GM20431 (cell line): Measurements from ENCODE around the gene HINFP.
"Not testable (repeated sequence)": the region's sequence is repeated elsewhere in the genome, so short reads cannot be mapped to it uniquely, and the experiment has no call there.

Experiments
- in situ Hi-C: fragments of 300-500 bp; cut with MseI, MboI; formaldehyde crosslinking; loops from one replicate; pipeline ENCODE4 v1.15.0; 2020; ENCODE audit warnings: low sequenced_read_pairs; ENCODE audit not compliant: unreplicated experiment

The HINFP gene

DNA sequence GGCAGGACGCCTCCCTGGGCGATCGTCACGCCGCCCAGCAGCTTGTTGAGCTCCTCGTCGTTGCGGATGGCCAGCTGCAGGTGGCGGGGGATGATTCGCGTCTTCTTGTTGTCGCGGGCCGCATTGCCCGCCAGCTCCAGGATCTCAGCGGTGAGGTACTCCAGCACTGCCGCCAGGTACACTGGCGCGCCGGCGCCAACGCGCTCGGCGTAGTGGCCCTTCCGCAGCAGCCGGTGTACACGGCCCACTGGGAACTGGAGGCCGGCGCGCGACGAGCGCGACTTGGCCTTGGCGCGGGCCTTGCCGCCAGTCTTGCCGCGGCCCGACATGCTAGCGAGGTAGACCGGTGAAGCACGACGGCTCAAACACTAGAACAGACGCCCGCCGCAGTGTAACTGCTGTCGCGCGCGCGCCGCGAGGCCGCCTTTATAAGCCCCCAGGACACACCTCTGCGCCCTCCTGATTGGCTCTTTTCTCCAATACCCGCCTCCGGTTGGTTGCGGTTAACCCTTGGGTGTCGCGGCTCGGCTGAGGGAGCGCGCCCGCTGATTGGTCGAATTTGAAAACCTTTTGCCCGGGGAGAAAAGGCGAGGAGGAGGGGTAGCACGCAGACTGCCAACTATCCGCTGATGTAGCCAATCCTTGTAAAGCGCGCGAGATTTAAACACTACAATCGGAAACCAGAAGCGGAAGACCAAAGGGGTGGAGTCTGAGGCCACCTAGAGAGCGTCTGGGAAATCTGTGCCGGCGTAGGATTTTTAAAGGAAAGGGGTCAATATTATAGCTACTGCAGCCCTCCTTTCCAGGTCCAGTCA, 26.1 kb upstream of the HINFP start:
- in situ Hi-C loops, result no loop called here

DNA sequence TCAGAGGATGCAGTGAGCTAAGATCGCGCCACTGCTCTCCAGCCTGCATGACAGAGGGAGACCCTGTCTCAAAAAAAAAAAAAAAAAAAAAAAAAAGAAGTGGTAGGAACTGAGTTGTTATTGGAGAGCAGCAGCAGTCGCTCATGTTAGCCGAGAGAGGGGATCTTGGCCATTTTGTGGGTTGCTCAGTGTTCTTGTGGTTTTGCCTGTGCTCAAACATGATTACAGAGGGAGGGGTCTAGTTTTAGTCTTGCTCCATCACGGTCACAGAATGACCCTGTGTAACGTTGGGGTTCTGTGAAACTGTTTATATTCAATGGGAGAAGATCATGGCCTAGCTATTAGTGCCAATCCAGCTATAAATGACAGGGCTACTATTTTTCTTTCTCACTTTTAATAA, 21.7 kb upstream of the HINFP start:
- in situ Hi-C loops, result no loop called here

DNA sequence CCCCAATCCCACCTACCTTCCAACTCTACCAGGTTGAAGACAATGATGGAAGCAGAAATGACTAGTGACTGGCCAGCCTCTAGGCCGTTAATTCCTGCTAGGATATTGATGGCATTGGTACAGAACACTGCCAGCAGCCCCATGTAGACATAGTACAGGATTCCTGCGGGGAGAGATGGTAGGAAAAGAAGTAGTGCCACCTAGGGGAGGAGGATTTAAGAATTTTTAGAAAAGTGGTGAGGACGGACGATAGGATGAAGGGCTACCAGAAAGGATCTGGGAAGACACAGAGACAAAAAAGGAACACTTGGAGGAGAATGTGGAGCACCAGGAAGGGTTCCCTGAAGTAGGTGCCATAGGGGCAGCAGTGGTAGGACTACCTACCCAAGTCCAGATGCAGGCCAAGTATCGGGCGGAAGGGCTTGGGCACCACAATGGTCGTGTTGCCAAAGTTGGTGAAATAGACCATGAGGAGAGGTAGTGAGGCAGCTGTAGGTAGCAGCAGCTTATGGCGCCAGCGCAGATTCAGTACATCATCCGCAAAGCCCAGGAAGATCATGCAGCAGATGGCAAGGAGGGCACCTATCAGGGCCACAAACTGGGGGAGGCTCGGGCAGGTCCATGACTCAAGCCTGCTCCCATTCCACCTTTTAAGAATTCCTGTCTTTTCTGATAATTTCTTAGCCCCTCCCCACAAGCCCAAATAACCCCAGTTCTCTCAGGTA, 21.0 kb upstream of the HINFP start:
- in situ Hi-C loops, result no loop called here

DNA sequence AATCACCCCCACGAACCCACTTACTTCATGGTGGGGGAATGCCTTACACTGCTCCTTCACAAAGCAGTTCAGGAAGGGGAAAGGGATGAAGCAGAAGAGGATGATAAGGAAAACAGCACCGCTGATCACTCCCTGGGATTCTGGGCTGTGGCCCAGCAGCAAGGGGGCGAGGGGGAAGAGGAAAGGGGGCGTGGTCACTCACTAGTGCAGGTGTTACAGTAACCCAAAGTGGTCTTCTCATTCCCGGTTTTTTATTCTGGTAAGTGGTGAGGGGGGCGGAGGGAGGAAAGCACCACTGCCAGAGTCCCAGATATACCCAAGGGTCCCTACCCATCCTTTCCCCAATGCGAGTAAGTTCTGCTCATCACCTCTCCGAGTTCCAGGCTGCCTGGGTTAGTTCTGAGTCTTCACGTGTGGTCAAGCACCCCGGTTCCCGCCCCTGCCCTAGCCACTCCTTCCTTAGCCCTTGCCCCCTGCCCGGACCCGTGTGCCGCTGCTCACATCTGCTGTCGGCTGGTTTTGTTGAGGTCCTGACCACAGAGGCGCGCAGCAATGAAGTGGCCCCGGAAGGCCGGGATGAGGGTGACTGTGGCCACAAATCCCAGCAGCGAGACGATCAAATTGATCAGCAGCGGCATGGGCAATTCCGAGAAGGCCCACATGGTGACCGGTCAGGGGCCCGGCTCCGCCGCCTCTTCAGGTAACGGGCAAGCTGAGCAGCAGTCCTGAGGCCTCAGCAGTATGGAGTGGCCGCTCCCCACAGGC, 20.2 kb upstream of the HINFP start:
- in situ Hi-C loops, result no loop called here

DNA sequence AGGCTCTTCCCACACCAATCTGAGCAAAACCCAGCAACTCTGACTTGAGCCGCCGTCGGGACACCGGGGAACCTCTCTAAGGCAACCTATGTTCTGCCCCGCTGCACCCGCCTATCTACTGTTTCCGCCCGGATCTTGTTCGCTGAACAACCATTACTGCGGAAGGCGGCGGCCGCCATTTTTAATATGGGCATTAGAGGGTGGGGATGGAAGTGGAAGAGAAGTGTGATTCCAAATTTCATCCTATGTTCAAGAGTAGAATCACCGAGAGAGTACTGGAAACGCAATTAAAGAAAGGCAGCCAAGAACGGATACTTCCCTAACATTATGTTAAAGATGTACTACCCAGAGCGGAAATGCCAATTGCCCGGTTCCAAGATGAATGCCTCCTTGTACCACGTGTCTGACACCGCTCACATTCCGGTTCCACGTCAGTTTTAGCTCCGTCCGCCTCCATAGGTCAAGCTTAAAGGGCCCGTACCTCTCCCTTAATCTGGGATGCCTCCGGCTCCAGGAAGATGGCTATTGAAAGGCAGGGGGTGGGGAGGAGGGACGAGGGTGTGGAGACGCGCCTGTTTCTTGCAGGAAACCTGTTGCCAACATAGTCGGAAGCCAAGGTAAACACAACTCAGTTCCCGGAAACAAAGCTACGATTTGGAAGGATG, 19.5 kb upstream of the HINFP start, which contains the start of gene DPAGT1:
TSS of gene DPAGT1 (minus strand) at position 95 of the 665 bp plus-strand sequence. CDS start 198 bp downstream, outside the sequence.
- in situ Hi-C loops, result no loop called here

DNA sequence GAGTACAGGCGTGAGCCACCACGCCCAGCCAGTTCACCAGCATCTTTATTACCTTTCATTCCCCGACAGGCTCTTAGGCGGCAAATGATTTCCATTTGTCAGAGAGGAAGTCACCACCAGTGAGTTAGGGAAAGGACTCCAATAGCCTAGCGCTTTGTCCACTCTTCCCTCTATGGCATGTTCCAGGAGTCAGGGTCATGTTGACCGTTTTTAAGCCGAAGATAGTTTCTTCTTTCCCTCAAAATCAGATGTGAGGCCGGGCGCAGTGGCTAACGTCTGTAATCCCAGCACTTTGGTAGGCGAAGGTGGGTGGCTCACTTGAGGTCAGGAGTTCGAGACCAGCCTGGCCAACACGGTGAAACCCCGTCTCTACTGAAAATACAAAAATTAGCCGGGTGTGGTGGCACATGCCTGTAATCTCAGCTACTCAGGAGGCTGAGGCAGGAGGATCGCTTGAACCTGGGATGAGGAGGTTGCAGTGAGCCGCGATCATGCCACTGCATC, 18.2 kb upstream of the HINFP start:
- in situ Hi-C loops, result not testable (repeated sequence)

DNA sequence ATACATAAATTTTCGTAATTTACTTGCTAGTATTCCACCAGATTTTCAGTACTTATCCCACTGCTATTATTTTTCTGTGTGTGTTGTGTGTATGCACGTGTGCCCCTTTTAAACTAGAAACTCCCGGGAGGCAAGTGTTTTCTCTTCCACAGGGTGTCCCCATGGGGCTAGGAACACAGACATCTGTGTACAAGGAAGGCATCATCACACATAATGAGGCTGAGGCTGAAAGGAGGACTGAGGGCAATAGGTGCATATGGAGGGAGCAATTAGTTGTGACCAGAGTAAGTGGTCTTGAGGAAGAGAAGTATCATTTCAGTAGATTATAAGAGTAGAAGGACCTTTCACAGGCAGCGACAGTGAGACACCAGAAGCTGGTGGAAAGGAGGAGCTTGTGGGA, 17.6 kb upstream of the HINFP start:
- in situ Hi-C loops, result no loop called here

DNA sequence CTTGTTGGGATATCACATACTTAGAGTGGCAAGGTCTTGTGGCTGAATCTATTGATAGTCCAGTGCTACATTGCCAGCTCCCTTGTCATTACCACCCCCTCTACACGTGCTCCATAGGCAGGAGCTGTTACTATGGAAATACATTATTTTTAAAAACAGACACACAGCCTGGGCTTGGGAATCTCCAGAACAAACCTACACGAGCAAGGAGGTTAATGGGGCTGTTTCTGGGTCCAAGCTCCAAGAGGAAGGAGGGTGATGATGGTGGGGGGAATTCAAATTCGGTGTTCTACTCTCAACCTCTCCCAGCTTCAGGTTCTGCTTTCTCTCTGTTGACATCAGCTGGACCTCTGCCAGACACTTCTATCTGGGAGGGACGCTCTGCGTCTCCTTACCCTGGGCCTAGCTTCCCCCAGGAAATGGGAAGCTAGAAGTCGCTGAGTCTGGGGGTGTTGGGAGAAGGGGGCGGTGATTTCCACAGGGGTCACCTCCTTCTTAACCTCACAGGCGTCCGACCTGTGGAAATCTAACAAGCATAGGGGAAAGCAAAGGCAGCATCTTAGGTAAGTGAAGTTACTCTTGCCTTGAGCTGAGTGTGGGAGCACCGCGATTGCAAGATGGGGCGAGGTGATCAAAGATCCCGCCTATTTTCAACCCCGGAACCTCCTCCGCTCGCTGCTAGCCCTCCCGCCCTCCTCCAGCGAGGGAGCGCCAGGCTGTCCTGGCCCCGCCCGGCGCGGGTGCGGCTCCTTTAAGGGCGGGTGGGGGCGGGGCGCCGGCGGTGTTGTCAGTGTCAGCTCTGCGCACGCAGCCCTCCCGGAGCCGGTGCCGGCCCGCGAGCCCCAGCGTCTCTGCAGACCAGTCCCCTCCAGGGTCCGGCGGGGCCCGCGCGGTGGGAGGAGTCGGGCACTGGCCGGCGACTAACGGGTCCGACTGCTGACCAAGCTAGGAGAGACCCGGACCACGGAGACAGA, 14.5 kb upstream of the HINFP start, which contains the start of gene C2CD2L:
TSS of gene C2CD2L (plus strand) at position 781 of the 974 bp plus-strand sequence. CDS start 398 bp downstream, outside the sequence.
- in situ Hi-C loops, result no loop called here

DNA sequence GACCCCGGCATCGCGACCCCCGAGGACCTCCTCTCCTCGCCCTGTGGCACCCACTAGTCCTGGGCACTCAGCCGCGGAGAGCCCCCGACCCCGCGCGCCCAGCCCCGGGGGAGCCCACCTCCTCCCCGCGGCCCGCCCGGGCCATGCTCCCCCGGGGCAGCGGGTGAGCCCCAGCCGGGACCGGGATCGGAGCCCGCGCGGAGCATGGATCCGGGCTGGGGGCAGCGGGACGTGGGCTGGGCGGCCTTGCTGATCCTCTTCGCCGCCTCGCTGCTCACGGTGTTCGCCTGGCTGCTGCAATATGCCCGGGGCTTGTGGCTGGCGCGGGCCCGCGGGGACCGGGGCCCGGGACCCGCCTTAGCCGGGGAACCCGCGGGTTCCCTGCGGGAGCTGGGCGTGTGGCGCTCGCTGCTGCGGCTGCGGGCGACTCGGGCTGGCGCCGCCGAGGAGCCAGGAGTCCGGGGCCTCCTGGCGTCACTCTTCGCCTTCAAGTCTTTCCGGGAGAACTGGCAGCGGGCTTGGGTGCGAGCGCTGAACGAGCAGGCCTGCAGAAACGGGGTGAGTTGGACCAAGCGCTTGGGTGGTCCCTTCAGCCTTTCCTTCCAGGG, 13.7 kb upstream of the HINFP start:
- in situ Hi-C loops, result no loop called here

DNA sequence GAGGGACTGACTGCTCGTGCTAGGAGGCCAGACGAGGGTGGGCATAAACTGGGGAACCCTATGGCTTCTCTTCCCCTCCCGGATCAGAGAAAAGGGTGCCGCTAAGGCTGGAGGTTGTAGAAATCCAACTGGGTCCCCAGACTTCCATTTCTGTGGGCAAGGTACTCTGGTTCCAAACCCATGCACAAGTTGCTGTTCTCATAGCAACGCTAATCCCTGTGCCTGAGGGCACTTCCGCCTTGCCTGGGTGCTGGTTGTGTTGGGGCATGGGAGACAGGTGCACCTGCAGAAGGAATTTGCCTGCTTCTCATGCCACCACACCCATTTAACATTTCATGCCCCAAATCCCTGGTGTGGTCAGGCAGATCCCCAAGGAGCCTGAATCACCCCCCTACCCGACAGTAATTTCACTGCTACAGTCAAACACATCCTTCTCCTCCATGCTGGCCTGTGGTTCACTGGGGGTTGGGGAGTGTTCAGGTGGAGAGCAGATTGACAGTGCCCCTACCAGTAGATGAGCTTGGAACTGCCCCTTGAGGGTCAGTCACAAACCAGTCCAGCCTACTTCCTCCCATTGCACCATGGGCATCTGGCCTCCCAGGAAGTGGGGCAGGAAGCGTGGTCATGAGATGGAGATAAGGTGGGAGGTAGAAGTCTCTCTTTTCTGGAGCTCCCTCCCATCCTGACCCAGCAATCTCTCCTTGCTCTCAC, 13.1 kb upstream of the HINFP start:
- in situ Hi-C loops, result no loop called here

DNA sequence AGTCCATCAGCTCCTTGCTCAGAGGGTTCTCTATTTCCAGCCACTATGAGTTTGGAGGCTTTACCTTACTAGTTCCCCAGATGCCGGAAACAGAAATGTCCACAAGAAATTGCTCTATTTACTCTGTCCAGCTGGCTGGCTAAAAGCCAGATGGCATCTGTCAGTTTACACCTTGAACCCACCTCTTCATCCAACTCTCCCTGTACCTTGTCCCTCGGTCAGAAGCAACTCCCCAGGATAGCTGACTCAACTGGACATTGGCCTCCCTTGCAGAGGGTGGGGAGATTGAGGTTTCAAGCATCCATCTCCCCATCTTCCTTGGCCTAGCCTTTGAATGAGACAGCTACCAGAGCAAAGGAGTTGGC, 12.5 kb upstream of the HINFP start:
- in situ Hi-C loops, result no loop called here

DNA sequence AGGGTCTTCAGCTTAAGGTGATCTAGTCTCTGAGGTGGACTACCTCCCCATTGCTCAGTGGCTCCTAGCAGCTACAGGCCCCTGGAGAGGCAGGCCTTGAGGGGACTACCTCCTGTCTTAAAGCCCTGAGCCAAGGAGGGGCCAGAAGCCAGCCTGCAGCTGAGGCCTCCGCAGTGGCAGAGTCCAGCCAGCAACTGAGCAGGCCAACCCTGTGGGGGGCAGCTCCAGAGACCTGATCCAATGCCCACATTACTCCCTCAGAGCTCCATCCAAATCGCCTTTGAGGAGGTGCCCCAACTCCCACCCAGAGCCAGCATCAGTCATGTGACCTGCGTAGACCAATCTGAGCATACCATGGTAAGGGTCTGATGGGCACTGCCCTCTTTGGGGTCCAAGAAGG, 11.5 kb upstream of the HINFP start:
- in situ Hi-C loops, result no loop called here

DNA sequence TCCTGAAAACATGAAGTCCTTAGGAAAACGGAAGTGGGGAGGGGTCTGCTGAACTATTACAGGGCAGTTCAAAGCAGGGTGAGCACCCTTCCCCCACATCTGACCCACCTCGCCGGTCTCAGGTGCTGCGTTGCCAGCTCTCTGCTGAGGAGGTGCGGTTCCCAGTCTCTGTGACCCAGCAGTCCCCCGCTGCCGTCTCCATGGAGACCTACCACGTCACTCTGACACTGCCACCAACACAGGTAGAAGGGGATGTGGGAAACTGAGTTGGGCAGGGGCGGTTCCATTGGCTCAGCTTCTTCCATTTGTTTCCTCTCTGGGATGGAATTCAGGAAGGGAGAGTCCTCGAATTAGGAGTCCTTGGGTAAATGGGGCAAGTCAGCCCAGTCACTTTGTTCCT, 10.9 kb upstream of the HINFP start:
- in situ Hi-C loops, result no loop called here

DNA sequence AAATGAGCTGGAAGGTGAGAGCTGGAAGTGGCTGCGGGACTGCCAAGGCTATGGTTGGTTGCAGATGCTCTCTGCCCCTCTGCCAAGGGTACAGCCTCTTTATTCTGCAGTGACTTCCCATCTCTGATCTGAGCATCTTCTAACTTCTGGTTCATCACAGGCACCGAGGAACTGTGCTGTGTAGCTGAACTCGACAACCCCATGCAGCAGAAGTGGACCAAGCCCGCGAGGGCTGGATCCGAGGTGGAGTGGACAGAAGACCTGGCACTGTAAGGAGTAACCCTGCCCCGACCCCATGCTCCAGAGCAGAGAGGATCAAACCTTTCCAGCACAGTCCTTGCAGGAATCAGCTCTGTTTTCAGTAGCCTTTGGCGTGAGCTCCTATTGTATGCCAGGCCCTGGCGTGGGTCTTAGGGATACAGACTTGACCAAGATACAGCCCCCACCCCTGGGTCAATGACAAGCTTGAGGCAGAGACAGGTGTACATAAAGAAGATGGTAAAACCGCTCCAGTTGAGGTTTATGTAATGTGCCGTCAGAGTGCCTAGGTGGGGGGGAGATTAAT, 9.9 kb upstream of the HINFP start:
- in situ Hi-C loops, result no loop called here

DNA sequence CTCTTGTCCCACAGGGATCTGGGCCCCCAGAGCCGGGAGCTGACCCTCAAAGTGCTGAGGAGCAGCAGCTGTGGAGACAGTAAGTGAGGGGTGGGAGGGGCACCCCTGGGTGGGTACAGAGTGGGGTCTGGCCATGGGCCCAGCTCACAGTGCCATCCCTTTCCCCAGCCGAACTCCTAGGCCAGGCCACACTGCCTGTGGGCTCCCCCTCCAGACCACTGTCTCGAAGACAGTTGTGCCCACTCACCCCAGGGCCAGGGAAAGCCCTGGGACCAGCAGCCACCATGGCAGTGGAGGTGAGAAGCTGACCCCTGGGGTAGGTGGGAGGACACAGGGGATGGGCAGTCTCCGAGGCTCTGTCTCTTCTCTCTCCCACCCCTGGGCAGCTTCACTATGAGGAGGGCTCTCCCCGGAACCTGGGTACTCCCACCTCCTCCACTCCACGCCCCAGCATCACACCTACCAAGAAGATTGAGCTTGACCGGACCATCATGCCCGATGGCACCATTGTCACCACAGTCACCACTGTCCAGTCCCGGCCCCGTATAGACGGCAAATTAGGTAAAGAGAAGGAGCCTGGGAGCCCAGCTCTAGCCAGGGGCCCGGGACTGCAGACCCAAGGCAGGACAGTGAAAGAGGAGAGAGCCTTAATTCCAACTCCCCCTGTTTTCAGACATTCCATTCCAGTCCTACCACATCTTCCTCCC, 8.9 kb upstream of the HINFP start:
- in situ Hi-C loops, result no loop called here

DNA sequence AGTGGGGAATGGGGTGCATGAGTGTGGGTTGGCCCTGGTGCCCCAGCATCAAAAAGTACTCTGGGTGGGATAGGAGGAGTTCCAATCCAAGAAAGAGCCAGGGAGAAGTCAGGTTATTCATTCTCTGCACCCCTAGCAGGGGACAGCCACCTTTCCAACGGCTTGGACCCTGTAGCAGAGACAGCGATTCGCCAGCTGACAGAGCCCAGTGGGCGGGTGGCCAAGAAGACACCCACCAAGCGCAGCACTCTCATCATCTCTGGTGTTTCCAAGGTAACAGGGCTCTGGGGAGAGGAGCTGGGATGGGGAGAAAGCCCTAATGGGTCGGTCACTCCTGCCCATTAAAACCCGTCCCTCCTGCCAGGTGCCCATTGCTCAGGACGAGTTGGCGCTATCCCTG, 7.7 kb upstream of the HINFP start:
- in situ Hi-C loops, result no loop called here

DNA sequence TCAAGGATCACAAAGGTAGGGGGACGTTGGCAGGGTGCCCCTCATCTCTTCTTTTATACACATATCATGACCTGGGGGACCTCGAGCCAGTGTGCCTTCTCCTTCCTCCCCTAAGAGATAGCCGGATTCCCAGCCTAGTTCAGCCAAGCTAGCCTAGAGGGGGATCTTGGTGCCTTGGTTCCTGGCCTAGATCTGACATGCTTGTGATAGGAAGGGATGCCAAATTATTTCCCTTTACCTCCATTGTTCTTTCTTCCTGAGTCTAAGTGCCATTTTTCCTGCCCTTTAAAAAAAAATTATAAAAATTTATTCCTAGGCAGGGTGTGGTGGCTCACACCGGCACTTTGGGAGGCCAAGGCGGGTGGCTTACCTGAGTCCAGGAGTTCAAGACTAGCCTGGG, 7.0 kb upstream of the HINFP start:
- in situ Hi-C loops, result no loop called here
